HL-60/S4 (cell line): Measurements from ENCODE around the gene CNTNAP1.
"Not testable (repeated sequence)": the region's sequence is repeated elsewhere in the genome, so short reads cannot be mapped to it uniquely, and the experiment has no call there.

Source experiments
- in situ Hi-C: fragments of 300-500 bp; cut with MboI; formaldehyde crosslinking; loops from 2 replicates; pipeline ENCODE4 v1.14.3; 2022; ENCODE audit warnings: low sequenced_read_pairs

CNTNAP1 gene

DNA sequence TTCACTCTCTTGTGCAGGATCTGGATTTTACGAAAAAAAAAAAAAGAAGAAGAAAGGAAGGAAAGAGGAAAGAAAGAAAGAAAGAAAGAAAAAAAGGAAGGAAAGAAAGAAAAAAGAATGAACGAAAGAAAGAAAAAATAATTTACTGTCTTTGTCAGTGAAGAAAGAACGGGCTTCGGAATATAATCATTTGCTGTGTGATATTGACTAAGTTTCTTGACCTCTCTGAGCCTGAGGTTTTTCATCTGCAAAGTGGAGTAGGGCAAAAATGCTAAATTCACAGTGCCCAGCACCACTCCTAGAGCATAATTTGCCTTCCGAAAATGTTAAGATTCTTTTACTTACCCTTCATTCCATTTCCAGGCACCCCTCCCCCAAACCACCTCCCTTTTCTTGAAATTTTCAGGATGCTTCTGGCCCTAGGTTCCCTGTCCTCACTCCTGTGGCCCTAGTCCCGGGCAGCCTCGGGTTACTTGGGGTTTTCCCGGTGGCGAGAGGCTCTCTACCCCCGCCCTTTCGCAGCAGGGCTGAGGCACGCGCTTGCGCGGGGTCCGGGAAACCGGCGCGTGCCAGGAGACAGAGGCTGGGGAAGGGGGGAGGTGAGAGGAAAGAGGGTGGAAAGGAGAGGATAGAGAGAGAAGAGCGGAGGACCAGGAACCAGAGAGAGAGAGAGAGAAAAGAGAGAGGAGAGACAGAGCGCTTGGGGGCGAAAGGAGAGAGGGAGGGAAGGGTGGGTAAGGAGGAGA is at the start of gene CNTNAP1:
Gene CNTNAP1, plus strand, starts transcription at position 556 of the 746 bp plus-strand sequence. CDS start 299 bp downstream, outside the sequence.
- in situ Hi-C loops, result loop anchor here (10.0 kb wide), 1 partner anchor 97 kb away; no protein-coding TSS in a partner anchor

DNA sequence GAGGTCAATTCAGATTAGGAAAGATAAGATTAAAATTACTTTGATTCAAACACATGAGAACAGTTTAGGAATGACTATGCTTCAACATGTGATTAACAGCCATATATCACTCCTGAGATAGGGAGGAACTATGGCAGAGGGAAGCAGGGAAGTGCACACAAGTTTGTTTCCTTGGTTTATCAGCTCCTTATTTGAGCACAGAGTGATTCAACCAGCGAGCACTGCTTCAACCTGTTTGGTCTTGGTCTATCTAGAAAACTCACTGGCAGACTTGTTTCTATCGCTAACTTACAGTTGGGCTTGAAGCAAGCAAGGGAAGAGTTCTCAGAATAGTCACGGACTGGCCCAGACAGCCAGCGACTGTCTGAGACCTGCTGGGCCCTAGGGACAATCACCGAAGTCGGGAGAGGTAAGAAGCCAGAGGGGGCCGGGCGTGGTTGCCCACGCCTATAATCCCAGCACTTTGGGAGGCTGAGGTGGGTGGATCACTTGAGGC is 49.3 kb upstream of the CNTNAP1 start:
- in situ Hi-C loops, result no loop called here

DNA sequence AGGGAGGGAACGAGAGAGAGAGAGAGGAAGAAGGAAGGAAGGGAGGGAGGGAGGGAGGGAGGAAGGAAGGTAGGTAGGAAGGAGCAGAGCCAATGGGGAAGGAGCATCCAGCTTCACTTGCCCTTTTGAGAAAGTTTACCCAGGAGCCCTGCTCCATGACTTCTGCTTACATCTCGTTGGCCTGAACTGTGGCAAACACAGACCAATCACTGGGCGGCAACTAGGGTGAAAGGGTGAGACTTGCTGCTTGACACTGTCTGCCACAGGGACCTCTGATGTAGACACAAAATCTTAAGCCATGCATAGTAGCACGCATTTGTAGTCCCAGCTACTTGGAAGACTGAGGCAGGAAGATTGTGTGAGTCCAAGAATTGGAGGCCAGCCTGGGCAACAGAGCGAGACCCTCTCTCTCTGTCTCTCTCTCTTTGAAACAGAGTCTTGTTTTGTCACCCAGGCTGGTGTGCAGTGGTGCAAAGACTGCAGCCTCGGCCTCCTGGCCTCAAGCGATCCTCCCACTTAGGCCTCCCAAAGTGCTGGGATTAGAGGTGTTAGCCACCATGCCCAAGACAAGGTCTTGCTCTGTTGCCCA is 42.7 kb upstream of the CNTNAP1 start:
- in situ Hi-C loops, result no loop called here

DNA sequence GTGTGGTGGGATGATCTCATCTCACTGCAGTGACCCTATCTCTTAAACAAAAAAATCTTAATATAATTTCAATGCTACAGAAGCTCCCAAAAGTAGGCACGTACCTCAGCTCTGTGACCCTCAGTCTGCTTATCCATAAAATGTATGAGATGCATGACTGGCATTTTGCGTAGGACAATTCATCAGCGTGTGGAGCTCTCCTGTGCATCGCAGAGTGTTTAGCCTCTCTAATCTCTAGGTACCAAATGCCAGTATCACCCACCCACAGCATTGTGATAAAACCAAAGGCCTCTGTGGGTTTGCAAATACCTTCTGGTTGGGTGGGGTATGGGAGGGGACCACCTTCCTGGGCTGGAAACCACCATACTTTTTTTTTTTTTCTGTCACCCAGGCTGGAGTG is 42.2 kb upstream of the CNTNAP1 start:
- in situ Hi-C loops, result no loop called here

DNA sequence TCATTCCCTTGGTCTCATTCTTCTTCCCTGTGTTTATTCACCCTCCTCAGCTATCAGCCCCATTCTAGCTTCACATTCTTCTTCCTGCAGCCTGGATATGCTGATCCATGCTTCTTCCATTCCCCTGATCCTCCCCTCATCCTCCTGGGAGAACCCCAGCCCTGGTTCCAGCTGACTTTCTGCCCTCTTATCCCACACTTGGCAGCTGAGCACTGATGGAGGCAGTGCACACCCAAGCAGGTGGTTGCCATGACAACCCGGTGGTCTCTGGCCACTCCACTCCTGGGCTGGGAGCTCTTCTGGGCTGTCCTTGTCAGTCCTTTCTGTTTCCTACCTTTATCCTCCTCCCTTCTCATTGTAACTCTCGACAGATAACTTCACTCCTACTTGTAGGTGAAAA is 40.0 kb upstream of the CNTNAP1 start:
- in situ Hi-C loops, result no loop called here

DNA sequence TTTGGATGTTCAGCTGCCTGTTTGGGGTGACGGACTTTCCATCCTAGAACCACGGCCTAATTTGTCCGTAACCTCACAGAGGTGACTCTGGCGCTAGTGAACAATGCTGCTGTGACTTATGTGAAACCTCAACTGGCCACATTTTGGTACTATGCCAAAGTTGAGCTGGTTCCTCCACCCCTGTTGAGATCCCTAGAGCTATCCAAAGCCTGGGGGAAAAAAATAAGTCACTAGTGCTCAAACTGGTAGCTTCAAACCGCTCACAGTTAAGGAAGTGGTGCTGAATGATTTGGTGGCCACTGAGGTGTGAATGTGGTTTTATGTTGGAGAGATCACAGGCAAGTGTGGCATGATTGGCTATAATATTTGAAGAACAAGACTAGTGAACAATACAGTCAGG is 34.6 kb upstream of the CNTNAP1 start:
- in situ Hi-C loops, result no loop called here

DNA sequence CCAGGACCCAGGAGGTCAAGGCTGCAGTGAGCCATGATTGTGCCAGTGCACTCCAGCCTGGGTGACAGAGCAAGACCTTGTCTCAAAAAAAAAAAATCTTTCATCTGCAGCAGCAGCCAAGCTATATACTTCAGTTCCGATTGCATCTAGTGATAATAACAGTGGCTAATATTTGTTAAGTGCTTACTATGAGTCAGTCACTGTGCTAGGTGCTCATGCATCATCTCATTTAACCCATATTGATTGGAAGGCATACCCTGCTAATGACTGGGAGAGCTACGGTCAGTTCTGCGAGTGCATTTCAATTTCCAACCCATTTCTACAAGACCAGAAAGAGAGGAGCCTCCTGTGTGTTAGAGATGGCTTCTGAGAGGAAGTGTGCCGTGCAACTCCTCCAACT is 30.9 kb upstream of the CNTNAP1 start:
- in situ Hi-C loops, result no loop called here

DNA sequence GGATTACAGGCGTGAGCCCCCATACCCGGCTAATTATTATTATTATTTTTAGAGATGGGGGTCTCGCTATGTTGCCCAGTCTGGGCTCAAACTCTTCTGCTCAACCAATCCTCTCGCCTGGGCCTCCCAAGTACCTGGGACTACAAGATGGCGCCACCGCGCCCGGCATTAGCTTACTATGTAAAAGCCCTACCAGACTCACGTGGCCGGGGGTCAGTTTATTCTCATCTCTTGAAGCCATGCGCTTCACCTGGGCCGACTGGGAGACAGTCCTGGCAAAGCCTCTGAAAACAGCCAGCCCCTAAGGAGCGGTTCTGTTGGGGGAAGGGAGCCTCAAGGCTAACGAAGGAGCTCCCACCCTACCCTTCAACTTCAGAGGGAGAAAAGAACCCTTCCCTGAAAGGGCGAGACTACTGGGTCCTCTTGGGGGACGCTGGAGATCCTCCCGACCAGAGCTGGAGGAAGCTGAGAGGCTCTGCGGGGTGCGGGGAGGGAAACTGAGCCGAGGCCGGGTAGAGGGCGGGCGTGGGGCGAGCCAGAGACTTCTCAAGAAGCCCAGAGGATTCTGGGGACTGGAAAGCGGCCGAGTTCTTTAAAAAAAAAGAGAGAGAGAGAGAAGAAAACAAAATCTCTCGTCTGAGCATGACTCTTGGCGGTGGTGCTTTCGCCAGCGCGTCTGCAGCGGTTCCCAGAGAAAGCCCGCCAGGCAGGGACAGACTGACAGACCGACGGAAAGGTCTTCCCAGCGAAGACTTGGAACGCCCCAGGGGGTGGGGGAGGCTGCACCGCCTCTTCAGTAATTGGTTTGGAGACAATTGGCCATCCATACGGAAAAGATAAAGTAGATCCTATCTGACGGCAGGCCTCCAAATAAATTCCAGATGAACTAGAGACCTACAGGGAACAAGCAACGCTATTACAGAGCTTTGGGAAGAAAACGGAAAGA is 28.9 kb upstream of the CNTNAP1 start:
- in situ Hi-C loops, result no loop called here

DNA sequence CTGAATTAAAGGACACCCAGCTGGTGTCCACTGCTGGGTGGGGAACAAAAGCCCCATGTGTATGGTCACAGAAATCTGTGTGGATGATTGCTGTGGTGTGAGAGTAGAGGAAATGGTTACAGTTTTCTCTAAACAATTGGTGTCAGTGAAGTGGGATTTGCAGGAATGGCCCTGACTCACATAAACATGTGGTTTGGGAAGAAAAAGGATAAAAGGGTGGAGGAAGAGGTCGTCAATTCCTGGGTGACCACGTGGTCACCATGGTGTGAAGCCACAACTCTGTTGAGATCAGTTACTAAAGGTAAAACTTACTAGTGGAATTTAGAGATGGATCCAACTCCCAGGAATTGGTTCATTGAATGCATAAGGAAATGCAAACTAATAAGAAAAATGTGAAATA is 26.8 kb upstream of the CNTNAP1 start:
- in situ Hi-C loops, result no loop called here

DNA sequence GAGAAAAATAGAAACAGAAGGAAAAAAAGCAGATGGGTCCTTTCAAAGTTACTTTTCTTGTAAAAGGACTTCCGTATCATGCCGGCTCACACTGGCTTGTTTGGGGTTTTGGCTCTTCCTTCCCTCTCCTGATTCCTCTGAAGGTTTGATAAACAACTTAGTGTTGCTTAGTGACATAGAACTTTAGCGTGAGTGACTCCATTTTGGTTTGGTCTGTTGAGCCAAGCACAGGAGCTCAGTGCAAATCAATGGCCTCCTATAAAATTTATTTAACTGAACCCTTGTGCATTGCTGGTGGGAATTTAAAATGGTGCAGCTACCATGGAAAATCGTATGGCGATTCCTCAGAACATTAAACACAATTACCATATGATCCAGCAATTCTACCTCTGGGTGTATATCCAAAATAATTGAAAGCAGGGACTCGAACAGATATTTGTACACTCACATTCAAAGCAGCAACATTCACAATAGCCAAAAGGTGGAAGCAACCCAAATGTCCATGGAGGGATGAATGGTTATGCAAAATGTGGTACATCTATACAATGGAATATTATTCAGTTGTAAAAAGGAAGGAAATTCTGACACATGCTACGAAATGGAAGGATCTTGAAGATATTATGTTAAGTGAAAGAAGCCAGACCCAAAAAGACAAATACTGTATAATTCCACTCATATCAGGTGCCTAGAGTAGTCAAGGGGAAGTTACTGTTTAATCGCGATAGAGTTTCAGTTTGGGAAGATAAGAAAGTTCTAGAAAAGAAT is 24.3 kb upstream of the CNTNAP1 start:
- in situ Hi-C loops, result no loop called here

DNA sequence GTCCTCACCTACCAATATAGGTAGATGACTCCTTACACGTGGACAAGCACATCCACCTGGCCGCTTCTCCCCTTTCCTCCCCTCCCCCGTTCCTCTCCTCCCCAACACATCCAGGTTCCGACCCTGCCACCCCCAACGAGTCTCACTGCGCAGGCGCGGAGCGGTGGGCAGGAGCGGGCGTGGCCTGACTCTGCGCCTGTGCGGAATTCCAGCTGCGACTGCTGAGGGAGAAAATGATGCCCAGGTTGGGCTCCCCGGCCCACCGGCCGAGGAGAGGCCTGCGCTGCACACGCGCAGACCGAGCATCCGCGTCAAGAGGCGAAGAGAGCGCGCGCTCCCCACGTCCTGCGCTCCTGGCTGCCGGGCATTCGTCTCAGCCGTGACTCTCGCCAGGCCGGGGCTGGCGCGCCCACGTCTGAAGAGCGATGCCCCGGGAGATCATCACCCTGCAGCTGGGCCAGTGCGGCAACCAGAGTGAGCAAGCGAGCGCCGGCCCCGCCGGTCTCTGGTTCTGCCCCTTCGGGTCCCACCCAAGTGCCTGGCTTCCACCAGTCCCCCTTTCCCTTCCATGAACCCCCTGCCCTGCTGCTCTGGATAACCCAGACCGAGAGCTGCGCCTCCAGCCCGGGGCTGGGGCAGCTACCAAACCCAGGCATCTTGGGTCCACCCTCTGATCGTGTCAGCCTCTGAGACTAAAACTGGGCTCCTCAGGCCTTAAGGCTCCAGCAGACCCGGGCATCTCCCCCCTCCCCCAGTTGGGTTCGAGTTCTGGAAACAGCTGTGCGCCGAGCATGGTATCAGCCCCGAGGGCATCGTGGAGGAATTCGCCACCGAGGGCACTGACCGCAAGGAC is 23.0 kb upstream of the CNTNAP1 start, which contains the start of gene TUBG2:
Gene TUBG2, plus strand, starts transcription at position 206 of the 853 bp plus-strand sequence. Its CDS starts 220 bp downstream, at position 426.
- in situ Hi-C loops, result no loop called here

DNA sequence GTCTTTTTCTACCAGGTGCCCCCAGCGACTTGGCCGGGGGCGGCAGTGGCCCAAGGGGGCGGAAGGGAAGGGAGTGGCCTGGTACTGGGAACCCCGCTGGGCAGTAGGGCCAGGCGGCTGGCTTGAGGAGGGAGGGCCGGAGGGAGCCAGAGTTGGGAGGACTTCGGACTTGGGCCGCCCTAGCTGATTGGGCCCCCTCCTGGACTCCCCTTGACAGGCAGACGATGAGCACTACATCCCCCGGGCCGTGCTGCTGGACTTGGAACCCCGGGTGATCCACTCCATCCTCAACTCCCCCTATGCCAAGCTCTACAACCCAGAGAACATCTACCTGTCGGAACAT is 22.4 kb upstream of the CNTNAP1 start:
- in situ Hi-C loops, result not testable (repeated sequence)

DNA sequence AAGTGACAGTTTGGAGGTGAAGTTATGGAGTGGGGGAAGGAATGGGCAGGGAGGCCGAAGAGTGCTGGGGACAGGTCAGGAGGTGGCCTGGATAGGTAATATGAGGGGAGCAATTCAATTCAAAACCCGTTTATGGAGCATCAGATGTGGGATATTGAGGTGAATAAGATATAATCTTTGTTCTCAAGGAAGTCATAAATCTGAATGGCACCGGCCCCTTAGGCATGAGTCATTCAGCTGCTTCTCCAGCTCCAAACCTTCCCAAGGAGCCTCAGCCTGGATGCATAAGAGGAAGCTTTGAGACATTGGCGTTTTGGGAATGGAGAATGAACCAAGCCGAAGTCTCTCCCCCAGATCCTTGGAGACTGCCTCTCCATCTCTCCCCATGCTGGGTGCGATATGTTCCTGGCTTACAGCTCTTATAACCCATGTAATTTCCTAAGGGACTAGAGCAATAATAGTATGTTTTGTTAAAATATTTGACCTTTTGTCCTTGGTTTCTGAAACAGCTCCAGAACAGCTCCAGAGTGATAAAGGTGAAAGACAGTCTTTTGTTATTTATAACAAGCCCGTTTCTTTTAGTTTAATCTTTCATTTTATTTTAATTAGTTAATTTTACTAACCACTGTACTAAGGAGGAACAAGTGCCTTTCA is 21.5 kb upstream of the CNTNAP1 start:
- in situ Hi-C loops, result no loop called here

DNA sequence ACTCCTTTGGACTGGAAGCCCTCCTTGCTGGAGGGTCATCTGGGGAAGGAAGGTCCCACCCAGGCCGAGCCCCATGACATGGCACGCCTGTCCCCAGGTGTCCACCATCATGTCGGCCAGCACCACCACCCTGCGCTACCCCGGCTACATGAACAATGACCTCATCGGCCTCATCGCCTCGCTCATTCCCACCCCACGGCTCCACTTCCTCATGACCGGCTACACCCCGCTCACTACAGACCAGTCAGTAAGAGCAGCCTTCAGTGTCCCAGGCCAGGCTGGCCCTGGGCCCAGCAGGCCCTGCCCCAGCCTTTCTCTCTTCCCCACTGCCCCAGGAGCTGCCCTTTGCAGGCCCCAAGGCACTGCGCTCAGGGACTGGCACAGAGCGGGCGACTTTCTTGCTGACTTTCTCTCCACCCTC is 16.7 kb upstream of the CNTNAP1 start:
- in situ Hi-C loops, result no loop called here

DNA sequence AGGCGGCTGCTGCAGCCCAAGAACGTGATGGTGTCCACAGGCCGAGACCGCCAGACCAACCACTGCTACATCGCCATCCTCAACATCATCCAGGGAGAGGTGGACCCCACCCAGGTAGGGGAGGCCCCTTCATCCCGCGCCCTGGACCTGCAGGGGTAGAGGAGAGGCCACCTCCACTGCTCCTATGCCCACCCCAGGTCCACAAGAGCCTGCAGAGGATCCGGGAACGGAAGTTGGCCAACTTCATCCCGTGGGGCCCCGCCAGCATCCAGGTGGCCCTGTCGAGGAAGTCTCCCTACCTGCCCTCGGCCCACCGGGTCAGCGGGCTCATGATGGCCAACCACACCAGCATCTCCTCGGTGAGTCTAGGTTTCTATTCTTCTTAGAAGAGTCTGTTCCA is 16.2 kb upstream of the CNTNAP1 start:
- in situ Hi-C loops, result not testable (repeated sequence)

DNA sequence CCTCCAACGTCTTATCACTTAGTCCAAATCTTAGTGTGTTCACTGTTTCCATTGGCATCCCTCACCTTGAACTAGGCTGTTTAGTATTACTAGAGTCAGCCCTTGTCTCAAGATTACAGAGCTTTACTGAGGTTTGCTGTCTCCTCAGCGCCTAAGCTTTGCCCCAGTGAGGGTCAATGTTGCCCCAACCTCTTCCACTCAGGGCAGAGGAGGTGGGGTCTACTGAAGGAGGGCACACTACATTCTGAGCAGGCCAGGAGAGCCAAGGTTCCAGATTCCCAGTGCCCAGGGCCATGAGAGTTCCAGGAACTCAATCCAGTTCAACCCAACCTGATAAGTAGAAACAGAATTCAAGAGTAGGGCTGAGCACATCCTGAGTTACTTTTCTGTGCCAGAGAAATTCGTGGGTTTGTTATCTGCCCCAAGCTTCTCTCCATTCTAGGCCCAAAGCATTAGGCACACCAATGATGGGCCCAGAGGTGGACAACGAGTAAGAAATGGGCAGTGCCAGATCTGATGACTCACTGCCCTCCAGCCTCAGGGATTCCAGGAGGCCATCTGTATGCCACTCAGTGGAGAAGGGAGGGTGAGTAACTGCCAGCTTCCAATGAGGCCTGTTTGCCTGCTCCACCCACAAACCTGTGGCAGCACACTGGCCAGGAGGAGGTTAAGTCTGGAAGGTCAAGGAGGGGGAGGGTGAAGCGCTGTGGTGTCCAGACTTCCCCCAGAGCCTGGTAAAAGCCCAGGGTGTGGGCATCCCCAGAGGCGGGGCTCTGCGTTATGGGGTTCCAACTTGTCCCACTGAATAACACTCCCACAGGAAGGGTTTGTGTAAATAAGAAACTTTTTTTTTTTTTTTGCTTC is 15.0 kb upstream of the CNTNAP1 start:
- in situ Hi-C loops, result no loop called here

DNA sequence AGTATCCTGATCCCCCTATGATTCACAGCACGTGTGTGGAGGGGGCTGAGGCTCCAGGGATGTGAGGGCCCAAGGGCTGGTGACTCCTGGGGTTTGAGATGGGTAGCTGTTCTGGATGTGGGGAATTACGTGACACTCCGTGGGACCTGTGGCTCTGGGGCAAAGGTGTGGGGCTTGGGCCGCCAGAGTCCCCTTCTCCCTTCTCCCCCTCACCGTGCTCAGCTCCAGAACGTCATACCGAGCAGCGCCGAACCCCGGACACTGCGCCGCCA is 12.7 kb upstream of the CNTNAP1 start:
- in situ Hi-C loops, result no loop called here

DNA sequence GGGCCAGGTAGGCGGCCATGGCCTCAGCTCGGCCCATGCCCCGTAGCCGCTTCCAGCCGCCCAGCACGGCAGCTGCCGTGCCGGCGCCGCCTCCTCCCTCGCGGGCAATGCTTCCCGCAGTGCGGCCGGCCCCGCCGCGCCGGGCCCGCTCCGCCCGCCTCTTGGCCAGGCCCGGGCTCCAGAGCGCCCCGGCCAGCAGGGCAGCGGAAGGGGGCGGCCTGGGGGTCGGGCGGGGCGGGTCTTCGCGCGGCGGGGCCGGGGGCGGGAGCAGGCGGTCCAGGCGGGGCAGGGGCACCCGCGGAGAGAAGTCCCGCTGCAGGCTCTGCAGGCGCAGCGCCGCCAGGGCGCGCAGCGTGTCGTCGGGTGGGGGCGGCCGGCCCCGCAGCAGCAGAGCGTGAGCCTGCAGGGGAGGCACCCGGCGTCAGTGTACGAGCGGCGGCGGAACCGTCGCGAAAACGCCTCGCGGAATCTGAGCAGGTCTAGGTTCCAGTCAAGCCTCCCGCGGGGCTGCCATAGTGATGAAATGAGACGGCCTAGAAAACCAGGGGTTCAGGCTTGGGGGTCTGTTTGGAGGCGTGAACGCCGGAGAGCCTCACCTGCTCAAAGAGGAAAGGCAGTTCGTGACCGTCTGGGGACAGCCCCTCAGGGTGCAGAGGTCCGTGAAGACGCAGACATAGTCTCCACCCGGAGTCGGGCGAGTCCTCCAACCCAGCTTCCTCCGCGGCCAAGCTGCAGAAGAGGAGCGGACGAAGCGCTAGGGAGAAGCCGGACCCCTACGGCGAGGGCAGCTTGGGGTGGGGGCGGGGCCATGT is 12.1 kb upstream of the CNTNAP1 start:
- in situ Hi-C loops, result no loop called here
